Measurements from ENCODE around the gene ATAD3B. TPM values are rescaled to one million over a fixed set of nuclear protein-coding genes. Genes with fewer than 3 reads are reported as not detected.

Gene ATAD3B
- total and polyA plus RNA-seq, 2 of the 13 experiments (the other 11 are each of a cell fraction or from before 2014, with no cell fraction given), result 9.6 to 31.1 TPM

DNA sequence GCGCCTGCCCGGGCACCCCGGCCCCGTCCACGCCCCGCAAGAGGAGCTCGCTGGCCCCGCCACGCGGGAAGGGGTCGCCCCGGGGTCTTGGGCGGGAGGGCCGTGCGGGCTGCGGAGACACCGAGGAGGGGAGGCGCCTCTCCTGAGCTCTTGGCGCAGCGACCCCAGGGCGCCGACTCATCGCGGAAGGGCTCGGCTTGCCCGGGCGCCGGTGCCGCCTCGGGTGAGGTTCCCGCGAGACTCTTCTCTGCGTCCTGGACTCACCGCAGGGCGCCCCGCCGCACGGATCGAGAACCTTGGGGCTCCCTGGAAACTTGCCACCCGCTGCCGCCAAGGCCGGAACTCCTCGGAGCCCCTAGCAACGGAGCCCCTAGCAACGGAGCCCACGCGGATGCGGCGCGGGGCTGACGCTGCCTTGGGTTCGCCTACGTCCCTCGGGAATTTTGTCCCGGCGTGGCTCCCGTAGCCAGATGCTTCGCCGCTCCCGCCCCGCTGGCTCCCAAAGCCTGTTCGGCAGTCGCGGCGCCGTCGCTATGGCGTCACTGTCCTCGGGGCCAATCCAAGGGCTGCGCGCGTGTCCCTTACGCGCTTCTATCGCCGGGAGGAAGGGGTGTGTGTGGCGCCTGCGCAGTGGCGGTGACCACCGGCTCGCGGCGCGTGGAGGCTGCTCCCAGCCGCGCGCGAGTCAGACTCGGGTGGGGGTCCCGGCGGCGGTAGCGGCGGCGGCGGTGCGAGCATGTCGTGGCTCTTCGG lies 40.1 kb downstream of the ATAD3B start, which contains the start of gene ATAD3A (continued):
- TF ChIP-seq ZNF318 (CRISPR knock-in tag; IDR thresholded peaks at IDR 0.05) (no peak), CBFB (CRISPR knock-in tag; IDR thresholded peaks at IDR 0.05) (peak; percentile 35; the same call in 1 of the 2 replicates), ZNF451 (CRISPR knock-in tag; IDR thresholded peaks at IDR 0.05) (peak; percentile 61; the same call in 1 of the 2 replicates), ZNF724P (CRISPR knock-in tag; IDR thresholded peaks at IDR 0.05; ENCODE audit: borderline replicate concordance) (peak; percentile 81; the same call in 1 of the 2 replicates), ZC3H13 (CRISPR knock-in tag; IDR thresholded peaks at IDR 0.05) (peak; percentile 91), ZSCAN9 (CRISPR knock-in tag; IDR thresholded peaks at IDR 0.05; ENCODE audit: borderline replicate concordance) (peak; percentile 52; the same call in 1 of the 2 replicates), PRMT3 (CRISPR knock-in tag; IDR thresholded peaks at IDR 0.05; ENCODE audit: borderline replicate concordance, low read depth) (no peak), ZFP82 (CRISPR knock-in tag; IDR thresholded peaks at IDR 0.05; ENCODE audit: borderline replicate concordance) (0 out of 2 replicates have a peak, but pooled peaks have one; percentile 62), NFKB2 (CRISPR knock-in tag; IDR thresholded peaks at IDR 0.05; ENCODE audit: borderline replicate concordance) (peak; percentile 51; the same call in 1 of the 2 replicates), KLF9 (CRISPR knock-in tag; IDR thresholded peaks at IDR 0.05; ENCODE audit: low read depth) (0 out of 2 replicates have a peak, but pooled peaks have one; percentile 73), ZNF296 (CRISPR knock-in tag; conservative IDR thresholded peaks at IDR 0.05) (no peak; the same call in 1 of the 2 replicates), ZNF766 (CRISPR knock-in tag; IDR thresholded peaks at IDR 0.05; ENCODE audit: borderline replicate concordance) (no peak), HNRNPUL1 (IDR thresholded peaks at IDR 0.05; ENCODE audit: low read depth, low read length) (peak; percentile 59; the same call in 1 of the 2 replicates), SSRP1 (CRISPR knock-in tag; IDR thresholded peaks at IDR 0.05) (no peak)
- TF ChIP-seq, protein P1, sequence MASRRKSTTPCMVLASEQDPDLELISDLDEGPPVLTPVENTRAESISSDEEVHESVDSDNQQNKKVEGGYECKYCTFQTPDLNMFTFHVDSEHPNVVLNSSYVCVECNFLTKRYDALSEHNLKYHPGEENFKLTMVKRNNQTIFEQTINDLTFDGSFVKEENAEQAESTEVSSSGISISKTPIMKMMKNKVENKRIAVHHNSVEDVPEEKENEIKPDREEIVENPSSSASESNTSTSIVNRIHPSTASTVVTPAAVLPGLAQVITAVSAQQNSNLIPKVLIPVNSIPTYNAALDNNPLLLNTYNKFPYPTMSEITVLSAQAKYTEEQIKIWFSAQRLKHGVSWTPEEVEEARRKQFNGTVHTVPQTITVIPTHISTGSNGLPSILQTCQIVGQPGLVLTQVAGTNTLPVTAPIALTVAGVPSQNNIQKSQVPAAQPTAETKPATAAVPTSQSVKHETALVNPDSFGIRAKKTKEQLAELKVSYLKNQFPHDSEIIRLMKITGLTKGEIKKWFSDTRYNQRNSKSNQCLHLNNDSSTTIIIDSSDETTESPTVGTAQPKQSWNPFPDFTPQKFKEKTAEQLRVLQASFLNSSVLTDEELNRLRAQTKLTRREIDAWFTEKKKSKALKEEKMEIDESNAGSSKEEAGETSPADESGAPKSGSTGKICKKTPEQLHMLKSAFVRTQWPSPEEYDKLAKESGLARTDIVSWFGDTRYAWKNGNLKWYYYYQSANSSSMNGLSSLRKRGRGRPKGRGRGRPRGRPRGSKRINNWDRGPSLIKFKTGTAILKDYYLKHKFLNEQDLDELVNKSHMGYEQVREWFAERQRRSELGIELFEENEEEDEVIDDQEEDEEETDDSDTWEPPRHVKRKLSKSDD (CRISPR knock-in tag; IDR thresholded peaks at IDR 0.05; ENCODE audit: low read depth), result peak; percentile 93
- TF ChIP-seq, protein P2, sequence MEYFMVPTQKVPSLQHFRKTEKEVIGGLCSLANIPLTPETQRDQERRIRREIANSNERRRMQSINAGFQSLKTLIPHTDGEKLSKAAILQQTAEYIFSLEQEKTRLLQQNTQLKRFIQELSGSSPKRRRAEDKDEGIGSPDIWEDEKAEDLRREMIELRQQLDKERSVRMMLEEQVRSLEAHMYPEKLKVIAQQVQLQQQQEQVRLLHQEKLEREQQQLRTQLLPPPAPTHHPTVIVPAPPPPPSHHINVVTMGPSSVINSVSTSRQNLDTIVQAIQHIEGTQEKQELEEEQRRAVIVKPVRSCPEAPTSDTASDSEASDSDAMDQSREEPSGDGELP (IDR thresholded peaks at IDR 0.05; ENCODE audit: borderline replicate concordance, low read depth), result peak; percentile 87
